ENCODE measurements around the gene MS4A5. TPM values are rescaled to one million over a fixed set of nuclear protein-coding genes. Genes with fewer than 3 reads are reported as not detected.

The MS4A5 gene
- polyA plus RNA-seq, 1 donor = not detected

DNA sequence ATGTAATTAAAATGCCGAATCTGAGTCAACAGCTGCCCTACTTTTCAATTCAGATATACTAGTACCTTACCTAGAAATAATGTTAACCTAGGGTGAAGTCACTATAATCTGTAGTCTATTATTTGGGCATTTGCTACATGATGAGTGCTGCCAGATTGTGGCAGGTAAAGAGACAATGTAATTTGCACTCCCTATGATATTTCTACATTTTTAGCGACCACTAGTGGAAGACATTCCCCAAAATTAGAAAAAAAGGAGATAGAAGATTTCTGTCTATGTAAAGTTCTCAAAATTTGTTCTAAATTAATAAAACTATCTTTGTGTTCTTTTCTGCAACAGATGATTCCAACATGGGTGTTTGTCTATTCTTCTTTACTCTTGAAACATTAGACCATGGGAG, 40.4 kb downstream of the MS4A5 start:
- WGBS (ENCODE audit: insufficient coverage, low lambda C conversion rate) = 88% methylated on average over 1 of the region's 2 CpGs
- no peaks in the 10 kb centered on the region for H3K36me3 ChIP-seq (ENCODE audit: control insufficient read depth, insufficient read depth, low read length)

DNA sequence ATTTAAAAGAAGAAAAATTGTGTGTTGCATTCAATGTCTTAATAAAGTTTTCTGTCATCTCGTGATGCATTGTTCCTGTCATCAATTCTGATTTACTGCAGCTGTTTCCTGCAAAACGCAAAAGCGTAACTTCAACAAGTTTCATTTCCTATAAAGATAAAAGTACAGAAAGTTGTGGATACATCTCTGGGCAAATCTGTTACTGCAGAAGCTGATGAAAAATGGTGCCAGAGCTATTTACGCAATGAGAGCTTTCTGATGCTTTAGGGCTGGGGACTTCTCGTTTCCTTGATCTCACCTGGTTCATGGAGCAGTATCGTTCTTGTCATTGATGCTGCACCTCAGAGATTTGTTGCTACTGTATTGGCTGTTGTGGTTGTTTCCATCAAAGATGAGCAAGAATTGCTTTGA, 47.7 kb downstream of the MS4A5 start:
- H3K9me3 ChIP-seq (ENCODE audit: control insufficient read depth, low read depth, low read length) = no peaks in the 10 kb centered on the region
- DNase-seq = no peak
- H3K27ac ChIP-seq (ENCODE audit: low read length) = no peak overlapping the region
- H3K4me1 ChIP-seq (ENCODE audit: control insufficient read depth, insufficient read depth, low read length) = no peaks in the 10 kb centered on the region
- H3K4me3 ChIP-seq (ENCODE audit: low read length) = no peak overlapping the region
- H3K27me3 ChIP-seq (ENCODE audit: control insufficient read depth, insufficient read depth, low read length) = no peaks in the 10 kb centered on the region
- H3K36me3 ChIP-seq (ENCODE audit: control insufficient read depth, insufficient read depth, low read length) = no peaks in the 10 kb centered on the region
- 100% methylated on average over 2 of the region's 6 CpGs for WGBS (ENCODE audit: insufficient coverage, low lambda C conversion rate)

More for the DNA sequence above, 40.4 kb downstream of the MS4A5 start:
- H3K4me3 ChIP-seq (ENCODE audit: low read length) = no peak overlapping the region
- H3K27ac ChIP-seq (ENCODE audit: low read length) = no peak overlapping the region
- H3K4me1 ChIP-seq (ENCODE audit: control insufficient read depth, insufficient read depth, low read length) = no peaks in the 10 kb centered on the region
- no peak for DNase-seq
- H3K9me3 ChIP-seq (ENCODE audit: control insufficient read depth, low read depth, low read length) = no peaks in the 10 kb centered on the region
- no peaks in the 10 kb centered on the region for H3K27me3 ChIP-seq (ENCODE audit: control insufficient read depth, insufficient read depth, low read length)

DNA sequence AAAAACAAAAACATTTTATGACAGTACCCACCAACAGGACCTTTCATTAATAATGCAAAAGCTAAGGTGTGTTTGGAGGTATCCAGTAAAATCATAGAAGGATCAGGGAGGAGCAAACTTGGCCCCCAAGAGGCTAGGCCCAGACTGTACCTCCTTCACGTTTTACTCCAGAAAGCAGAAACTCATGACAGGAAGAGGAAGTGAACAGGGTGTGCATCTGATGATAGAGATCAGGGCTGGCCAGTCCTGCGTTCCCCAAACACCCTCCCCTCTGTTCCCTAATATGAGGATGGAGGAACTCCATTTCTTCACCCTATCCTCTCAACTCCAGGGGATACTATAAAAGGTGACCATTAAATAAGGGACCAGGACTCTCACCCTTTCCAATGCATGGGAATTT, 53.0 kb downstream of the MS4A5 start:
- no CpG with 5 or more reads among the region's 2 CpGs for WGBS (ENCODE audit: insufficient coverage, low lambda C conversion rate)
- no peak overlapping the region for H3K27ac ChIP-seq (ENCODE audit: low read length)
- no peaks in the 10 kb centered on the region for H3K4me1 ChIP-seq (ENCODE audit: control insufficient read depth, insufficient read depth, low read length)

DNA sequence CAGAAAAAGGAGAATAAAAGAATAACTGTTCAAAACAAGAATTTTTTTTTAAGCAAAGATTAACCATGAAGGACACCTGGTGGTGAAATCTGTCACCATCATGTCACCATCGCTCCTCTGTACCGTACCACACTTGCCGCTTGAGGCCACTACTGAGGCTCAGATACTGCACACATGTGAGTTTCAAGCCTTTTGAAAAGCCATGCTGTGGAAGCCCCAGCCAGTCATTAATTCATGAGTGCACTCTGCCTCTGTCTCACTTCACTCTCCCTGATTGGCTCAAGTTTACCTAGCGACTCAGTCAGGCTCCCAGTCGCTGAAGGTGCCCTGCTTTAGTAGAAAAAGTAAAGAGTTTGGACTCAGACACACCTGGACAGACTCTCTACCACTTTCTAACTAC, 56.6 kb downstream of the MS4A5 start:
- no peaks in the 10 kb centered on the region for H3K36me3 ChIP-seq (ENCODE audit: control insufficient read depth, insufficient read depth, low read length)
- peaks cover 4% of the 10 kb centered on the region for H3K9me3 ChIP-seq (ENCODE audit: control insufficient read depth, low read depth, low read length)
- H3K4me1 ChIP-seq (ENCODE audit: control insufficient read depth, insufficient read depth, low read length) = no peaks in the 10 kb centered on the region
- whole genome bisulfite sequencing (ENCODE audit: insufficient coverage, low lambda C conversion rate) = 83% methylated on average over 1 of the region's 5 CpGs
- H3K4me3 ChIP-seq (ENCODE audit: low read length) = no peak overlapping the region
- H3K27ac ChIP-seq (ENCODE audit: low read length) = no peak overlapping the region
- H3K27me3 ChIP-seq (ENCODE audit: control insufficient read depth, insufficient read depth, low read length) = no peaks in the 10 kb centered on the region
- DNase-seq = peak; percentile 5 to 17

More for the DNA sequence above, 53.0 kb downstream of the MS4A5 start:
- no peak for DNase-seq
- Histone ChIP-seq H3K4me3 (ENCODE audit: low read length) (no peak overlapping the region), H3K9me3 (ENCODE audit: control insufficient read depth, low read depth, low read length) (no peaks in the 10 kb centered on the region), H3K36me3 (ENCODE audit: control insufficient read depth, insufficient read depth, low read length) (no peaks in the 10 kb centered on the region), H3K27me3 (ENCODE audit: control insufficient read depth, insufficient read depth, low read length) (no peaks in the 10 kb centered on the region)

DNA sequence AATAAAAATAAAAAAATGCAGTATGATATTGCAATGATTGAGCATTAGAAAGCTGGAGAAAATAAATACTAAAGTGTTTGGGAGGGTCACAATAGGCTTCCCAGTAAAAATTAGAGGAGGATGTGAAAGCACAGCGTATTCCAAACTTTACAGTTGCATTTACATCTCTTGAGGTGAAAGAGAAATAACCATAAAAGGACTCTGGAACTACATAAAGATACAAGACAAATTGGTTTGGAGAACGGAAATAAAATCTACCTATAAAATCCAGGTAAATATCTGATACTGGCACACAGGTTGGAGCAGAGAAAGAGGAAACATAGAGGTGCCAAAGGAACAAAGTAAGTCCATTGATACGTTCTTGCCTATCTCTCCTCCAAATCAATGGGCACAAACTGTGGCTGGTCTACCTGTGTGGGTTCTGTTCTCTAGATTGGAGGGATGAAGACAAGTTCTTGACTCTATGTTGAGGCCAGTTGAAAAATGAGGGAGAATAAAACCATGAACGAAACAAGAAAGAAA, 63.2 kb downstream of the MS4A5 start, which contains the start of gene MS4A12:
Gene MS4A12 (plus strand): TSS at position 291 of the 522 bp plus-strand sequence. CDS start 4,541 bp downstream, outside the sequence.
- Histone ChIP-seq H3K36me3 (ENCODE audit: control insufficient read depth, insufficient read depth, low read length) (no peaks in the 10 kb centered on the region), H3K4me1 (ENCODE audit: control insufficient read depth, insufficient read depth, low read length) (no peaks in the 10 kb centered on the region), H3K4me3 (ENCODE audit: low read length) (no peak within 1 kb of the TSS), H3K27me3 (ENCODE audit: control insufficient read depth, insufficient read depth, low read length) (no peaks in the 10 kb centered on the region), H3K9me3 (ENCODE audit: control insufficient read depth, low read depth, low read length) (peaks cover 4% of the 10 kb centered on the region), H3K27ac (ENCODE audit: low read length) (no peak within 1 kb of the TSS)
- no peak for DNase-seq
- 100% methylated on average over 2 of the region's 4 CpGs for WGBS (ENCODE audit: insufficient coverage, low lambda C conversion rate)

DNA sequence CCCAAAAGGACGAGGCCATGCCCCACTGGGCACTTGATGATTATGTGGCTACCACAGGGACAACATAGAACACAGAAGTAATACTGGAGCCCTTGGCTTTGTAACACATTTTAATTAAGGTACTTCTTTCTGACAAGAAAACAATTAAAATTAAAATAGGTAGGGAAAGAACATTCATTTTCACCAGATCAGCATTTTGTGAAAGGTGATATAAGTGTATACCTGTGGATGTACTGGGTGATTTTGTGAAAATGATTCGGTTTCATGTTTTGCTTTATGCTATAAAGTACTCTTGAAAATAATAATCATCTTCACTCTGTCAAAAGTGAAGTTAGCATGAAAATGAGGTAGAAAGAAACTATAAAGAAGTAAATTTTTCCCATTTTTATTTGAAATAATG, 64.1 kb downstream of the MS4A5 start:
- Histone ChIP-seq H3K4me3 (ENCODE audit: low read length) (no peak overlapping the region), H3K27me3 (ENCODE audit: control insufficient read depth, insufficient read depth, low read length) (no peaks in the 10 kb centered on the region), H3K36me3 (ENCODE audit: control insufficient read depth, insufficient read depth, low read length) (no peaks in the 10 kb centered on the region), H3K9me3 (ENCODE audit: control insufficient read depth, low read depth, low read length) (peaks cover 4% of the 10 kb centered on the region), H3K4me1 (ENCODE audit: control insufficient read depth, insufficient read depth, low read length) (no peaks in the 10 kb centered on the region), H3K27ac (ENCODE audit: low read length) (no peak overlapping the region)
- 100% methylated on average over 1 of the region's 2 CpGs for WGBS (ENCODE audit: insufficient coverage, low lambda C conversion rate)
- DNase-seq = no peak

Other genes starting within 250 kb of the MS4A5 start
- 53.8 TPM for gene MS4A6A, start 246.5 kb upstream of the MS4A5 start, polyA plus RNA-seq
- 0.85 TPM for gene MS4A4E, start 186.4 kb upstream of the MS4A5 start, polyA plus RNA-seq
- 11.9 TPM for gene MS4A4A, start 148.9 kb upstream of the MS4A5 start, polyA plus RNA-seq
- gene MS4A6E, start 102.3 kb upstream of the MS4A5 start, polyA plus RNA-seq = not detected
- gene MS4A7, start 51.0 kb upstream of the MS4A5 start, polyA plus RNA-seq = 15.7 TPM
- 1.6 TPM for gene MS4A14, start 33.1 kb upstream of the MS4A5 start, polyA plus RNA-seq
- 0.67 TPM for gene MS4A1, start 26.3 kb downstream of the MS4A5 start, polyA plus RNA-seq
- not detected for gene MS4A12, start 63.2 kb downstream of the MS4A5 start, polyA plus RNA-seq
- not detected for gene MS4A13, start 85.8 kb downstream of the MS4A5 start, polyA plus RNA-seq

Measured in large intestine (tissue), 3 donors.